GM19193 (cell line): ENCODE data around the gene RSPH4A.

Source experiments
- POLR2A ChIP-seq: IDR thresholded peaks from 4 replicates; pipeline ENCODE4 v1.6.1; 2011; ENCODE audit not compliant: insufficient read depth, insufficient read length; ENCODE audit errors: extremely low read depth

RSPH4A gene

GRCh38 chr6:116615937-116616736, at the start of gene RSPH4A:
Gene RSPH4A (plus strand): TSS chr6:116616479. CDS start chr6:116616624, 145 bp downstream.
- TF ChIP-seq POLR2A, result no peak

DNA sequence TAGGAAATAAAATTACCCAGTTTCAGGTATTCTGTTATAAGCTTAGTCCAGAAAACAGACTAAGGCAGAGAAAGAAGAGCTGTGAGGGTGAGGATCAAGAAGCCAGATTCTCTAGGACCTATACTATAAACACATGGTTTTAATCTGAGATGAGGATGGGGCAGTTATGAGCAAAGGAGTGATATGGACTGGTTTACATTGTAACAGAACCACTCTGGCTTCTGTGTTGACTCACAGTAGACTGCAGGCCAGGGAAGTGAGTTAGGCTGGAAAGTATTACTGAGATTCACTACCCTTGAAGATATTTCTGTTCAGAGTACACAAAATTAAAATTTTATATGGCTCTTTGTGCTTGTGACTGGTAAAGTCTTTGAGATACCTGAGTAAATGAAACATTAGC, 48.2 kb upstream of the RSPH4A start:
- TF ChIP-seq POLR2A, result no peak

DNA sequence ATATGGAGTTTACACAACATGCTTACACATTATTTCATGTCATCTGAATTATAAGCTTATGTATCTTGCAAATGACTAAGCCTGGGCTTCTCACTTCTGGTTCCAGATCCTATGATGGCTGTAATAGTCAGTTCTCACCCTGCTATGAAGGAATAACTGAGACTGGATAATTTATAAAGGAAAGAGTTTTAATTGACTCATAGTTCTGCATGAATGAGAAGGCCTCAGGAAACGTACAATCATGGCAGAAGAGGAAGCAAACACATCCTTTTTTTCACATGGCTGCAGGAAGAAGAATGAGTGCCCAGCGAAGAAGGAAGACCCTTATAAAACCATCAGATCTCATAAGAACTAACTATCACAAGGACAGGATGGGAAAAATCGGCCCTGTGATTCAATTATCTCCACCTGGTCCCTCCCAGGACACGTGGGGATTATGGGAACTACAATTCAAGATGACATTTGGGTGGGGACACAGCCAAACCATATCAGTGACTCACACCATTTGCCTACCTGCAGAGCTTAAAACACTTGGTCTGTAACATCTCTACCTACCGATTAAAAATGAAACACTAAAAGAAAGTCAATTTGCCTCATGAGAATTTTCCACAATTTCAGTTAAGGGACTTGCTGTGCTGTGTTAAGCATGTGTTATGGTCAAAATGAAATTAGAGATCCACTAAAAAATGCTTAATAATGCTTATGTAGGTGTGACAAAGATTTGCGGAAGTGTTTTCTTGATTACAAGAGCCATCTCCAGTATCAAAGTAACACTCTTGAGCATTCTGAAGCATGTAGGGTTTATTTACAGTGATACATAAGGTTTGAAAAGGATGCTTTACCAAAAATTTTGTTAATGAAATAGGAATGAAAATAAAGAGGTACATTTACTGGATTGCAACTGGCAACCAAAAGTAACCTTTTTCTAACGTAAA, 47.2 kb upstream of the RSPH4A start:
- TF ChIP-seq POLR2A, result no peak

DNA sequence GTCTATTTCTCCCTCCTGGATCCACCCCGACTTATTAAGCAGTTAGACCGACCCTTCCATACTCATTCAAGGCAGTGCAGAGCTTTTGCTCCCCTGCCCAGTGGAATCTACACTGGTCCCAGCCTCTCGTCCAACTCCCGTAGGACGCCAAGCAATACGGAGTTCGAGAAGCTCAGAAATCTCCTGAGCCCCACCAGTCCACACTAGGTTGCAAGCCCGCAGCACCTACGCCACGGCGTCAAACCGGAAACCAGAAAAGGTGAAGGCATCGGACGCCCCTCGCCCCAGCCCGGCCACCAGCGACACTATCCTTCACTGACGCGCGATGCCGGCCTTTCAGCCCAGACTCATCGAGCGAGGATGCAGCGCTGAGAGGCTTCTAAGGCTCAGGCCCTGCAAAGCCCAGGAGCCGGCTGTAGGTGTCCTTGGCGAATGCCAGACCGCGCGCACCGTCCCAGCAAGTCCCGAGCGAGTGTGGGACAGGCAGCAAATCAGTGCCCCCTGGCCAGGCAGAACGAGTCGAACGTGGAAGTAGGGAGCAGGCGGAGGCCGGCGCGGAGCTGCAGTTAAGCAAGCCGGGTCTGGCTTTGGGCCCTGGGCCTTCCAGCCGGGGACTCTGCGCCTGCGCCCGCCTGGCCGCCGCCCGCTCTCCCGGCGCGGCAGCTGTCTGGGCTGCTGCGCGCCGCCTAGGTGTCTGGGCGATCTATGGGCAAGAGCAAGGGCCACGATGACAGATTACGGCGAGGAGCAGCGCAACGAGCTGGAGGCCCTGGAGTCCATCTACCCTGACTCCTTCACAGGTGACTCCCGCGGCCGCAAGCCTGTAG, 45.2 kb upstream of the RSPH4A start, which contains the start of gene RWDD1:
TSS of gene RWDD1 (plus strand) at position 649 of the 827 bp plus-strand sequence. CDS start at position 728, 79 bp downstream.
- peak; percentile 91 for TF ChIP-seq POLR2A

DNA sequence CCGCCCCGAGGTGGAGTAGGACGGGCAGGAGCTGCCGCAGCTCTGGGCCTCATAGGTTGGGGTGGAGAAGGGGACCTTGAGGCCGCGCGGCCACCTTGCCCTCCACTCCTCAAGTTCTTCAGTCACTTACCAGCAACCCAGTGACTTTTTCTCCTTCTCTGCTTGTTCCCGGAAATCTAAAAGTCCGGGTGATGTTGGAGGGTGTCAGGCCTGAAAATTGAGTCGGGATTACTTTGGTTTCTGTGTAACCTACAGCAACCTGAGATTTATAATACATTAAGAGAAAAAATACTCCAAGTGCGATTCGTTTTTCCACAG, 44.6 kb upstream of the RSPH4A start:
- TF ChIP-seq POLR2A, result no peak

DNA sequence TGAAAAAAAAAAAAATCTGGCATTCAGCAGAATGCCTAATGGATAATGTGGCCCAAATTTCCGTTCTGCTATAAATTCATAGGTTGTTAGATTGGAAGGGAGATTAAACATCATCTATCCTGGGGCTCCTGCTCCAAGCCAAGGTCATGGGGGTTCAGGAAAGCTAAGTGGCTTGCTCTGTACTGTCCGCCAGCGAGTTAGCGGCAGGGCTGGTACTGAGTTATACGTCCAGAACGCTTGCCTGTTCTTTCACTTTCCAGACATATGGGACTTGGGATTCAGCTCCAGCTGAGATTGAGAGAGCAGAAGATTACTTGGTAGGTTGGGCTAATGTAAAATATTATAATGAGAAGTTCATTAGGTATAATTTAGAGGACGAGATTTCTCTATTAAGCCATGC, 44.1 kb upstream of the RSPH4A start:
- no peak for TF ChIP-seq POLR2A

DNA sequence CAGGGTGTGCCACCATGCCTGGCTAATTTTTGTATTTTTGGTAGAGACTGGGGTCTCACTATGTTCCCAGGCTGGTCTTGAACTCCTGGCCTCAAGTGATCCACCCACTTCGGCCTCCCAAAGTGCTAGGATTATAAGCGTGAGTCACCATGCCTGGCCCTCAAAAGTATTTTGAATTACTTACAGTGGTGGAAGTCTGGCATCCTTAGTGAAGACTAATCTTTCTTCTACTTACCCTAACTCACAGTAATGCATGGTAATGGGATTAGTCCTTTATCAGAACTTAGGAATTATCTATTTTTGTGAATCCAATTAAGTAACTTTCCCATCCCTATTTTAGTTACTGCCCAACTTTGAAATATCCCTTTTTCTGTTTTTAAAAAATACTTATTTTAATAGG, 41.1 kb upstream of the RSPH4A start:
- TF ChIP-seq POLR2A, result no peak

- TF ChIP-seq POLR2A, result no peak
Observed at GRCh38 chr6:116577486-116577885, 38.8 kb upstream of the RSPH4A start.

DNA sequence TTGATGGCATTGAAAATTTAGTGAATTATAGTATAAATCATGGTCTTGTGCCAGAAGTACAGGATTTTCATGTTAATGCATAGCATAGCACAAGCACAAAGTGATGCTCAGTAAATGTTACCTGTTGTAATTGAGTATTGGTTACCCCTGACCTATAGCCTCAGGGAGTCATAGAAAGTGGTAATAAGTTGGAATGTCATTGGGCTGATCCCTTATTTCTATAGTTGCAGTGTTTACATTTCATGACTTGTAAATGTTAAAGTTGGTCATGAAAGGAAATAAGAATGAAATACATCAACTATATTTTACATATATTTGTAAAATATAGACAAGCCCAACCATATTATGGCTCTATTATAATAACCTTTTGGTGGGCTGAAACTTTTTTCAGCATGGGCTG, 37.9 kb upstream of the RSPH4A start:
- no peak for TF ChIP-seq POLR2A

DNA sequence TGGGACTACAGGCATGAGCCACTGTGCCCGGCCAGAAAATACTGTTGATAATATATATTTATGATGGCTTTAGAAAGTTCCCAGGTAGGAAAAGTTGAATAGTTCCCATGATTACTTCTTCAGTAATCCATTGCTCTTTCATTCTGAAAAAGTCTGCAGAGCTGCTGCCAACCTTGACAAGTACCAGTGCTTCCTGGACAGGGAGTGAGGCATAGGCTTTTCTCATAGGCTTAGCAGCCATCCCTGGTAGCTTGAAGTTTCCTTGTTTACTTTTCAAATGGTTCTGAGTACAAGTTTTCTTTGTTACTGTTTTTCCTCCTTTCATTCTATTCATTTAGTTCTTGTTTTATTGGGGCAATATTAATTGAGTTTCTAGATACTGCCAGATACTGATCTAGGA, 37.1 kb upstream of the RSPH4A start:
- TF ChIP-seq POLR2A, result no peak

DNA sequence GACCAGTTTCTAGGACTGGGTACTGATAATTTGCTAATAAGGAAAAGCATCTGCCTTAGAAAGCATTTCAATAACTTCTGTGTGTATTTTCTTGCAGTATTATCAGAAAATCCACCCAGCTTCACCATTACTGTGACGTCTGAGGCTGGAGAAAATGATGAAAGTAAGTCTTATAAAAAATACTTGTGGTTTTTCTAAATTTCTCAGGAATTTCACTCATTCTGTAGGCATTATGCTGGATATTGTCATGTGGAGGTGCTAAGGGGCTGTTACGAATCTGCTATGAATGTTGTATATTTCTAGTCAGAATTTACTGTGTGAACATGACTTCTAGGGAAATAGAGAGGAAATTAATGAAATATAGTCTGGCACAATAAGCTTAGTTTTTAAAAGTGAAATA, 36.1 kb upstream of the RSPH4A start:
- TF ChIP-seq POLR2A, result no peak

DNA sequence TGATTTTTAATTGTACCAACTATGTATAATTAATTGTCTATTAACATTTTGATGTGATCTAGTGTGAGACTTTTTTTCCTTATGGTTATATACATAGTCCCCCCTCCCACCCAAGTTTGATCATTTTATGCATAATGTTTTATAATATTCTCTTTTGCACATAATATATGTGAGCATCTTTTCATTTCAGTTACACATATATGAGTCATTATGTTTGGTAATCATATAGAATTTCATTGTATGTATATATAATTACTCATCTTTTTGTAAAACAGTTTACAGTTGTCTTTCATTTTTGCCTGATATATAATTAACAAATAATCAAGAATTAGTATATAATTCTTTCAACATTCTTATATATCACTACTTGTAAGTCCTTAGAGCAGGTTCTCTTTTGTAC, 30.0 kb upstream of the RSPH4A start:
- TF ChIP-seq POLR2A, result no peak

GRCh38 chr6:116586738-116587137, 29.5 kb upstream of the RSPH4A start:
- TF ChIP-seq POLR2A, result no peak

DNA sequence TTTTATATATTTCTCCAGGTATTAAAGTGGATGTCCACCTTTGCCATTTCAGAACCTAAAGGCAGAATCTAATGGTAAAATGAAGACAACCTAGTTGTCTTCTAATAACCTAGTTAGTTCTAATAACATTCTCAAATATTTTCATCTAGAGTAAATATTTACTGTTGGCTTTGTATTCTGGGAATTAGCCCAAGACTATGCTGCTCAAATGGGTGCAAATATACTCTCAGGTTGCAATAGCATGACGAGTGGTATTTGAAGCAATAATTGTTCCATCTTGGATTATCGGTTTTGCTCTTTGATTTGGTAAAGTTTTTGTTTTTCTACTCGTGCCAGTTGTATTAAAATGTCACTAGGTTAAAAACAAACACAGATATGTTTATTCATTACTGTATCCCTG, 21.0 kb upstream of the RSPH4A start:
- no peak for TF ChIP-seq POLR2A

DNA sequence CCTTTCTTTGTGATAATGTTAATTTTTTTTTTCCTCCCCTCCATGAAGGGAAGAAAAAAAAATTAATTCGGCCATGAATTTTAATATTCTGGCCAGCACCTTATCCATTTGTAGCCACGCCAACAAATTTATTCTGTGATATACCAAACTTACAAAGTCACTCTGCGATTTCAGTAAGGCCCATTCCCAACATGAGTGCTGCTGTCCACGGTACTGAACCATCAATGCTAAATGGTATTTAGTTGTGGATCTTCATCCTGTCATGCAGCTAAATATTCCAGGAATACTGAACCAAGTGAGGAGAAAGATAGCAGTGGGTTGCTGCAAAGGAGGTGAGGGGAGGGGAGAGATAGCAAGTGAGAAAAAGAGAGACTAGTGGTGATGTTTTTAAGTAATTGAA, 19.5 kb upstream of the RSPH4A start:
- TF ChIP-seq POLR2A, result no peak
